BLaER1 (cell line): ENCODE results near the gene SYAP1.
"Not testable (repeated sequence)": the region's sequence is repeated elsewhere in the genome, so short reads cannot be mapped to it uniquely, and the experiment has no call there.

ENCODE experiments used
- H3K27ac ChIP-seq: shearing (Covaris generic); formaldehyde crosslinking; 2 replicates; pipeline ENCODE4 v1.8.1; 2022
- H3K27me3 ChIP-seq: shearing (Covaris generic); formaldehyde crosslinking; 2 replicates; pipeline ENCODE4 v1.8.1; 2022
- H3K36me3 ChIP-seq: shearing (Covaris generic); formaldehyde crosslinking; 2 replicates; pipeline ENCODE4 v1.8.1; 2022
- H3K4me1 ChIP-seq: shearing (Covaris generic); formaldehyde crosslinking; 2 replicates; pipeline ENCODE4 v1.8.1; 2022
- H3K4me2 ChIP-seq: shearing (Covaris generic); formaldehyde crosslinking; 2 replicates; pipeline ENCODE4 v1.8.1; 2022
- H3K4me3 ChIP-seq: shearing (Covaris generic); formaldehyde crosslinking; 2 replicates; pipeline ENCODE4 v1.8.1; 2022
- H3K9ac ChIP-seq: shearing (Covaris generic); formaldehyde crosslinking; 2 replicates; pipeline ENCODE4 v1.8.1; 2022
- H3K9me3 ChIP-seq: shearing (Covaris generic); formaldehyde crosslinking; 2 replicates; pipeline ENCODE4 v1.8.1; 2022
- H4K20me1 ChIP-seq: shearing (Covaris generic); formaldehyde crosslinking; 2 replicates; pipeline ENCODE4 v1.8.1; 2022
- Cebpa-rat ChIP-seq: shearing (Covaris generic); IDR thresholded peaks from 2 replicates; pipeline ENCODE4 v1.8.1; 2022

The SYAP1 gene

DNA sequence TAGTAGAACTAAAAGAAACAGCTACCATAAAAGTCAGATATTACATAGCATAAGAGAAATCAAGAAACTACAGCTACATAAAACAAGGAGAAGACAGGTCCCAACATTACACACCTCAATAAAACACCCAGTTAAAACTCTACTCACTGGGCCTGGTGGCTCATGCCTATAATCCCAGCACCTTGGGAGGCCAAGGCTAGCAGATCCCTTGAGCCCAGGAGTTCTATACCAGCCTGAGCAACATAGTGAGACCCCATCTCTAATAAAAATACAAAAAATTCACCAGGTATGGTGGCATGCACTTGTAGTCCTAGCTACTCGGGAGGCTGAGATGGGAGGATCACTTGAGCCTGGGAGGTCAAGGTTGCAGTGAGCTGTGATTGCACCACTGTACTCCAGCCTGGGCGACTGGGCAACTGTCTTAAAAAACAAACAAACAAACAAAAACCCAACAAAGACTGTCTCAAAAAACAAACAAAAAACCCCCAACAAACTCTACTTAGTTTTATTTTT lies 51.6 kb downstream of the SYAP1 start:
- no peaks in the 10 kb centered on the region for H3K4me1 ChIP-seq
- H4K20me1 ChIP-seq = no peaks in the 10 kb centered on the region
- H3K4me2 ChIP-seq = no peak overlapping the region
- peaks cover 5% of the 10 kb centered on the region; the same call in 1 of the 2 replicates for H3K9me3 ChIP-seq
- TF ChIP-seq Cebpa-rat = no peak
- H3K27me3 ChIP-seq = no peaks in the 10 kb centered on the region
- H3K4me3 ChIP-seq = no peak overlapping the region
- H3K9ac ChIP-seq = no peak overlapping the region
- no peak overlapping the region for H3K27ac ChIP-seq
- H3K36me3 ChIP-seq = no peaks in the 10 kb centered on the region

DNA sequence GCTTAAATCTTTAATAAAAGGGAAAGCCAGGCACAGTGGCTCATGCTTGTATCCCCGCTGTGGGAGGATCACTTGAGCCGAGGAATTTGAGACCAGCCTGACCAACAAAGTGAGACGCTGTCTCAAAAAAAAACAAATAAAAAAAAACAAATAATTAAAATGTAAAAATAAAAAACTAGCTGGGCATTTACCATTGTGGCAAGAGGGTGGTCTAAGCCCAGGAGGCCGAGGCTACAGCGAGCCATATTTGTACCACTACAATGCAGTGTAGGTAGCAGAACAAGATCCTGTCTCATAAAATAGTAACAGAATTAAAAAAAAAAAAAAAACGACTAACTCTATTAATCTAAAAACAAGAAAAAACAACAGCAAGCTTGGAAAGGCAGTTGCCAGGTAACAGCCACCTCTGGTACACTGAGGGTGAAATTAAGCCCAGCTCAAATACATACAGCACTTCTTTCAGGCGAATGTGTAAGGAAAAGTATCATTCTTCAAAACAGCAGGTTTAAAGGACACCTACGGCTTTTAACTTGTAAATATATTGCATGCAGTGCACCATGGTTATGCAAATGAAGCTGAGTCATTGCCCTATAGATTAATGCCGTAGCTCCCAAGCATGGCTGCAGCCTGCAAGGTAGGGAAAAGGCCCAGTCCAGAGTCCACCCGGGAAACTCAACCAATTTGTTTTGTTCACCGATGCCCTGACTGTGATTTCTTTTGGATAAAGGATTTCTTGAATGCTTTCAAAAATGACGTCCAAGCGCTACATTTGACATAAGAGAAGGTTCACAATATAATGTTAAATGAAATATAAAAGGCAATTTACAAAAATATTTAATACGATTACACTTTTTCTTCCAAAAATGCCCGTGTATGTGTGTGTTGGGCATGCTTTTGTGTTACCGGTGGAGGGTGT lies 52.3 kb downstream of the SYAP1 start:
- Histone ChIP-seq H3K9me3 (peaks cover 5% of the 10 kb centered on the region; the same call in 1 of the 2 replicates), H3K4me1 (no peaks in the 10 kb centered on the region), H3K4me3 (no peak overlapping the region), H3K27ac (no peak overlapping the region), H3K27me3 (no peaks in the 10 kb centered on the region), H4K20me1 (no peaks in the 10 kb centered on the region), H3K9ac (no peak overlapping the region), H3K4me2 (no peak overlapping the region), H3K36me3 (no peaks in the 10 kb centered on the region)
- no peak for TF ChIP-seq Cebpa-rat

DNA sequence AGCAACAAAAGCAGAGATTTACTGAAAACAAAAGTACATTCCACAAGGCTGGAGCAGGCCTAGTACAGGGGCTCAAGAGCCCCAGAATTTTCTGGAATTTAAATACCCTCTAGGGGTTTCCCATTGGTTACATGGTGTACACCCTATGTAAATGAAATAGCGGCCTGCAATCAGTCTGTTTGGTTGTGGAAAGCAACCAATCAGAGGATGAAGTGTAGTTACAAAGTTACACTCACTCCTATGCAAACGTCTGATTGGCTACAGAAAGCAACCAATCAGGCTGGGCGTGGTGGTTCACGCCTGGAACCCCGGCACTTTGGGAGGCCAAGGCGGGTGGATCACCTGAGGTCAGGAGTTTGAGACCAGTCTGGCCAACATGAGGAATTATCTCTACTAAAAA lies 53.0 kb downstream of the SYAP1 start:
- no peaks in the 10 kb centered on the region for H3K36me3 ChIP-seq
- TF ChIP-seq Cebpa-rat = no peak
- H3K4me2 ChIP-seq = no peak overlapping the region
- H3K27me3 ChIP-seq = no peaks in the 10 kb centered on the region
- H3K9me3 ChIP-seq = peaks cover 5% of the 10 kb centered on the region; the same call in 1 of the 2 replicates
- H3K4me3 ChIP-seq = no peak overlapping the region
- H4K20me1 ChIP-seq = no peaks in the 10 kb centered on the region
- no peak overlapping the region for H3K27ac ChIP-seq
- H3K9ac ChIP-seq = no peak overlapping the region
- no peaks in the 10 kb centered on the region for H3K4me1 ChIP-seq

GRCh38 chrX:16774746-16775145 lies 55.3 kb downstream of the SYAP1 start:
- Histone ChIP-seq H3K27ac (no peak overlapping the region), H3K4me2 (no peak overlapping the region), H3K4me3 (no peak overlapping the region), H3K9me3 (no peaks in the 10 kb centered on the region), H3K4me1 (no peaks in the 10 kb centered on the region), H3K27me3 (no peaks in the 10 kb centered on the region), H4K20me1 (no peaks in the 10 kb centered on the region), H3K9ac (no peak overlapping the region), H3K36me3 (no peaks in the 10 kb centered on the region)
- no peak for TF ChIP-seq Cebpa-rat

- no peak overlapping the region for H3K4me2 ChIP-seq
- H3K27me3 ChIP-seq = 0 out of 2 replicates have a peak, but pooled peaks cover 3% of the 10 kb centered on the region
- TF ChIP-seq Cebpa-rat = no peak
- no peaks in the 10 kb centered on the region for H3K36me3 ChIP-seq
- H3K9ac ChIP-seq = no peak overlapping the region
- H3K4me1 ChIP-seq = no peaks in the 10 kb centered on the region
- H3K9me3 ChIP-seq = no peaks in the 10 kb centered on the region
- no peaks in the 10 kb centered on the region for H4K20me1 ChIP-seq
- no peak overlapping the region for H3K27ac ChIP-seq
- H3K4me3 ChIP-seq = no peak overlapping the region
These were observed 59.1 kb downstream of the SYAP1 start for GRCh38 chrX:16778545-16778944.

DNA sequence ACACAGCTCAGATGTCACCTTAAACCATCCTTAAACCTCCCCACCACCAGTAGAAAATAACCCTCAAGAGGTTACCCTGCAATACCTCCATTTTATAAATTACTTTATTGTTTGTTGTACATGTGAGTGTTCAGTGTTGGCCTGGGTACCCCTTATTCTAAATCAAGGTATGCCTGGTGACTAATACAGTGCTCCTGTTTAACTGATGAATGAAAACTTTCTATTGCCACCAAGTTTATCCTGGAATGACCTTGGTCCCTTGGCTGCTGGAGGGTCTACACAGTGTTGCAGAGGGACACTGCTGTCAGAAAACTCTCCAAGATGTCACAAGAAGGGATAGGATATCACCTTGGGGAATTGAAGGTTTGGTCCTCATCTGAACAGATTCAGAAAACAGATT lies 59.6 kb downstream of the SYAP1 start:
- Histone ChIP-seq H3K27me3 (0 out of 2 replicates have a peak, but pooled peaks cover 3% of the 10 kb centered on the region), H3K36me3 (no peaks in the 10 kb centered on the region), H3K4me2 (no peak overlapping the region), H3K4me3 (no peak overlapping the region), H3K9ac (no peak overlapping the region), H3K9me3 (no peaks in the 10 kb centered on the region), H3K27ac (no peak overlapping the region), H4K20me1 (no peaks in the 10 kb centered on the region), H3K4me1 (no peaks in the 10 kb centered on the region)
- TF ChIP-seq Cebpa-rat = no peak

GRCh38 chrX:16779815-16780214 lies 60.4 kb downstream of the SYAP1 start:
- H3K9me3 ChIP-seq, H3K9ac ChIP-seq, H3K4me3 ChIP-seq, H3K4me2 ChIP-seq, H3K27me3 ChIP-seq, H3K4me1 ChIP-seq, H4K20me1 ChIP-seq, H3K27ac ChIP-seq, H3K36me3 ChIP-seq: not testable (repeated sequence)

DNA sequence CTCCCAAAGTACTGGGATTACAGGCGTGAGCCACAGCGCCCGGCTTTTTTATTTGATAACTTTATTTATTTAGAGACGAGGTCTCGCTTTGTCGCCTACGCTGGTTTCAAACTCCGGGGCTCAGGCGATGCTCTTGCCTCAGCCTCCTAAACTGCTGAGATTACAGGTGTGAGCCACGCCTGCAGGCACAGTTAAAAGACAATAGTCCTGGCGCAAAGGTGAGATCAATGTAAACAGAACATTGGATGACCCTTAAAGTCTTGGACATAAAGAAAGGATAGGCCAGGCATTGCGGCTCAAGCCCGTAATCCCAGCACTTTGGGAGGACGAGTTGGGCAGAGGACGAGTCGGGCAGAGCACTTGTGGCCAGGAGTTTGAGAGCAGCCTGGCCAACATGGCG lies 64.0 kb downstream of the SYAP1 start:
- peaks cover 14% of the 10 kb centered on the region for H3K27me3 ChIP-seq
- H3K4me1 ChIP-seq = peaks cover 21% of the 10 kb centered on the region
- no peak overlapping the region for H3K4me3 ChIP-seq
- H3K27ac ChIP-seq = no peak overlapping the region
- no peaks in the 10 kb centered on the region for H3K9me3 ChIP-seq
- H3K9ac ChIP-seq = no peak overlapping the region
- H3K36me3 ChIP-seq = no peaks in the 10 kb centered on the region
- peaks cover 14% of the 10 kb centered on the region for H4K20me1 ChIP-seq
- no peak overlapping the region for H3K4me2 ChIP-seq
- TF ChIP-seq Cebpa-rat = no peak

GRCh38 chrX:16784440-16784839 lies 65.0 kb downstream of the SYAP1 start:
- H3K4me3 ChIP-seq, H3K9ac ChIP-seq, H3K4me2 ChIP-seq, H3K27ac ChIP-seq, H3K9me3 ChIP-seq, H3K36me3 ChIP-seq: not testable (repeated sequence)
- Histone ChIP-seq H3K4me1 (peaks cover 25% of the 10 kb centered on the region), H4K20me1 (peaks cover 24% of the 10 kb centered on the region), H3K27me3 (peaks cover 14% of the 10 kb centered on the region)
